Trophoblast cell (in vitro differentiated cells and primary cell): ENCODE results near the gene POLRMT.

Experiments used
- DNase-seq, 2 donors: peaks; one replicate each; pipeline ENCODE4 v3.0.0-alpha.2; 2016
- H2AFZ ChIP-seq: 2 replicates; pipeline ENCODE4 v1.6.1; 2013; ENCODE audit warnings: low read length, moderate library complexity, mild to moderate bottlenecking; ENCODE audit not compliant: insufficient read depth, poor library complexity
- H2AK5ac ChIP-seq: 2 replicates; pipeline ENCODE4 v1.6.1; 2013; ENCODE audit warnings: mild to moderate bottlenecking, low read length
- H2BK120ac ChIP-seq: 2 replicates; pipeline ENCODE4 v1.6.1; 2013; ENCODE audit warnings: low read length, mild to moderate bottlenecking, moderate library complexity; ENCODE audit not compliant: insufficient read depth, poor library complexity
- H2BK12ac ChIP-seq: 2 replicates; pipeline ENCODE4 v1.6.1; 2013; ENCODE audit warnings: mild to moderate bottlenecking, low read length, moderate library complexity
- H2BK5ac ChIP-seq: 2 replicates; pipeline ENCODE4 v1.6.1; 2013; ENCODE audit warnings: low read length, low read depth, moderate library complexity, mild to moderate bottlenecking; ENCODE audit not compliant: poor library complexity
- H3K14ac ChIP-seq: 2 replicates; pipeline ENCODE4 v1.6.1; 2013; ENCODE audit warnings: mild to moderate bottlenecking, low read length
- H3K18ac ChIP-seq: 2 replicates; pipeline ENCODE4 v1.6.1; 2013; ENCODE audit warnings: mild to moderate bottlenecking, low read length
- H3K23ac ChIP-seq: 2 replicates; pipeline ENCODE4 v1.6.1; 2013; ENCODE audit warnings: low read length
- H3K27ac ChIP-seq: 2 replicates; pipeline ENCODE4 v1.5.1; 2013; ENCODE audit warnings: low read depth, mild to moderate bottlenecking, inconsistent platforms, low read length, moderate library complexity
- H3K27me3 ChIP-seq: 2 replicates; pipeline ENCODE4 v1.6.1; 2013; ENCODE audit warnings: inconsistent platforms, mild to moderate bottlenecking, low read length, moderate library complexity; ENCODE audit not compliant: insufficient read depth
- H3K36me3 ChIP-seq, 2 experiments: 1 replicate in 1 of 2; 2 replicates in 1 of 2; pipeline ENCODE4 v1.6.1; 2013; ENCODE audit warnings: low read length in 2 of 2, mild to moderate bottlenecking in 2 of 2, moderate library complexity in 1 of 2; ENCODE audit not compliant: insufficient read depth in 2 of 2, control insufficient read depth in 1 of 2
- H3K4ac ChIP-seq: 2 replicates; pipeline ENCODE4 v1.6.1; 2013; ENCODE audit warnings: low read depth, mild to moderate bottlenecking, low read length, moderate library complexity
- H3K4me1 ChIP-seq, 2 experiments: 1 replicate in 1 of 2; 2 replicates in 1 of 2; pipeline ENCODE4 v1.6.1; 2013; ENCODE audit warnings: low read length in 2 of 2, mild to moderate bottlenecking in 2 of 2, moderate library complexity in 1 of 2; ENCODE audit not compliant: insufficient read depth in 2 of 2, control insufficient read depth in 1 of 2
- H3K4me2 ChIP-seq: 2 replicates; pipeline ENCODE4 v1.6.1; 2013; ENCODE audit warnings: inconsistent platforms, mild to moderate bottlenecking, low read length, moderate library complexity
- H3K4me3 ChIP-seq: 2 replicates; pipeline ENCODE4 v1.5.1; 2013; ENCODE audit warnings: mild to moderate bottlenecking, low read depth, low read length, inconsistent platforms
- H3K79me1 ChIP-seq: one replicate; pipeline ENCODE4 v1.6.1; 2013; ENCODE audit warnings: low read length
- H3K79me2 ChIP-seq: 2 replicates; pipeline ENCODE4 v1.6.1; 2013; ENCODE audit warnings: low read length, mild to moderate bottlenecking; ENCODE audit not compliant: control insufficient read depth, insufficient read depth, poor library complexity
- H3K9ac ChIP-seq: 2 replicates; pipeline ENCODE4 v1.6.1; 2013; ENCODE audit warnings: mild to moderate bottlenecking, low read length
- H3K9me3 ChIP-seq: 2 replicates; pipeline ENCODE4 v1.6.1; 2013; ENCODE audit warnings: low read depth, mild to moderate bottlenecking, control low read depth, inconsistent platforms, low read length; ENCODE audit not compliant: insufficient read depth
- H4K12ac ChIP-seq: 2 replicates; pipeline ENCODE4 v1.6.1; 2013; ENCODE audit warnings: low read depth, mild to moderate bottlenecking, low read length, moderate library complexity
- H4K8ac ChIP-seq: 2 replicates; pipeline ENCODE4 v1.6.1; 2013; ENCODE audit warnings: low read depth, mild to moderate bottlenecking, low read length, moderate library complexity
- H4K91ac ChIP-seq: one replicate; pipeline ENCODE4 v1.6.1; 2013; ENCODE audit warnings: low read depth, mild to moderate bottlenecking, low read length, moderate library complexity
- WGBS: extraction: QIAGEN DNeasy Blood & Tissue Kit; methylation state at CpG from one replicate; pipeline ENCODE4 v1.1.7; 2013; ENCODE audit warnings: missing lambda C conversion rate; ENCODE audit not compliant: insufficient read length, insufficient coverage; ENCODE audit errors: extremely low coverage; 5-methylcytosine and 5-hydroxymethylcytosine counted together

POLRMT gene

GRCh38 chr19:664913-665443 is 31.6 kb upstream of the POLRMT start:
- no peak overlapping the region for H3K18ac ChIP-seq
- H2BK5ac ChIP-seq: no peak overlapping the region
- no CpG with 5 or more reads among the region's 24 CpGs for WGBS

GRCh38 chr19:663682-664117 is 30.4 kb upstream of the POLRMT start:
- peak in 1 of 2 donors; percentile 65 for DNase-seq
- peak overlapping the region; percentile 63 for H3K4me3 ChIP-seq
- WGBS: no CpG with 5 or more reads among the region's 18 CpGs

More at GRCh38 chr19:664913-665443, 31.6 kb upstream of the POLRMT start:
- H2BK12ac ChIP-seq: no peak overlapping the region
- no peak overlapping the region for H3K9ac ChIP-seq
- no peak overlapping the region for H3K27ac ChIP-seq
- H3K27me3 ChIP-seq: no peaks in the 10 kb centered on the region
- H3K79me1 ChIP-seq: peaks cover 14% of the 10 kb centered on the region
- H3K23ac ChIP-seq: no peak overlapping the region
- H3K4me2 ChIP-seq: no peak overlapping the region
- no peak overlapping the region for H2BK120ac ChIP-seq
- H2AFZ ChIP-seq: peak overlapping the region; percentile 3
- H3K4me1 ChIP-seq: peaks cover 11 to 18% of the 10 kb centered on the region in 2 experiments
- H4K91ac ChIP-seq: no peak overlapping the region
- DNase-seq: peak; percentile 92 to 97
- H2AK5ac ChIP-seq: no peak overlapping the region
- H3K4me3 ChIP-seq: no peak overlapping the region
- peaks cover 32% of the 10 kb centered on the region for H3K79me2 ChIP-seq
- H3K36me3 ChIP-seq: peaks cover 0 to 9% of the 10 kb centered on the region in 2 experiments
- no peak overlapping the region for H4K12ac ChIP-seq
- H4K8ac ChIP-seq: no peak overlapping the region
- H3K14ac ChIP-seq: no peak overlapping the region
- peaks cover 9% of the 10 kb centered on the region for H3K9me3 ChIP-seq
- H3K4ac ChIP-seq: no peak overlapping the region

GRCh38 chr19:662962-663681 is 29.8 kb upstream of the POLRMT start, which contains the start of gene RNF126:
Gene RNF126 (minus strand): TSS chr19:663214. CDS start chr19:663121, 93 bp downstream.
- no CpG with 5 or more reads among the region's 97 CpGs for WGBS
- Histone ChIP-seq H3K36me3 (peaks cover 13 to 24% of the 10 kb centered on the region in 2 experiments), H3K4me1 (peaks cover 11 to 18% of the 10 kb centered on the region in 2 experiments), H3K4ac (peak within 1 kb of the TSS; percentile 99), H3K79me2 (peaks cover 47% of the 10 kb centered on the region), H3K4me2 (peak within 1 kb of the TSS; percentile 85), H3K14ac (peak within 1 kb of the TSS; percentile 95), H2BK5ac (peak within 1 kb of the TSS; percentile 70), H3K79me1 (peaks cover 14% of the 10 kb centered on the region), H3K18ac (peak within 1 kb of the TSS; percentile 87), H2AFZ (peak within 1 kb of the TSS; percentile 87), H3K4me3 (peak within 1 kb of the TSS; percentile 98), H2BK120ac (peak within 1 kb of the TSS; percentile 87), H3K23ac (no peak within 1 kb of the TSS), H3K9ac (peak within 1 kb of the TSS; percentile 99), H3K27me3 (no peaks in the 10 kb centered on the region), H2AK5ac (peak within 1 kb of the TSS; percentile 91), H4K91ac (peak within 1 kb of the TSS; percentile 89), H3K27ac (peak within 1 kb of the TSS; percentile 75), H3K9me3 (peaks cover 9% of the 10 kb centered on the region), H2BK12ac (peak within 1 kb of the TSS; percentile 41), H4K12ac (peak within 1 kb of the TSS; percentile 91), H4K8ac (peak within 1 kb of the TSS; percentile 91)
- peak; percentile 76 to 91 for DNase-seq

More at GRCh38 chr19:663682-664117, 30.4 kb upstream of the POLRMT start:
- Histone ChIP-seq H3K79me1 (peaks cover 14% of the 10 kb centered on the region), H3K4me2 (peak overlapping the region; percentile 85), H3K4me1 (peaks cover 11 to 18% of the 10 kb centered on the region in 2 experiments), H3K18ac (peak overlapping the region; percentile 70), H3K27me3 (no peaks in the 10 kb centered on the region), H2AFZ (peak overlapping the region; percentile 87), H4K8ac (peak overlapping the region; percentile 91), H4K12ac (peak overlapping the region; percentile 88), H3K9ac (peak overlapping the region; percentile 82), H3K27ac (peak overlapping the region; percentile 28), H2BK120ac (peak overlapping the region; percentile 65), H4K91ac (peak overlapping the region; percentile 89), H3K9me3 (peaks cover 9% of the 10 kb centered on the region), H3K4ac (peak overlapping the region; percentile 77), H3K14ac (peak overlapping the region; percentile 89), H3K79me2 (peaks cover 41% of the 10 kb centered on the region), H3K23ac (no peak overlapping the region), H3K36me3 (peaks cover 7 to 18% of the 10 kb centered on the region in 2 experiments), H2AK5ac (peak overlapping the region; percentile 16), H2BK5ac (peak overlapping the region; percentile 7), H2BK12ac (peak overlapping the region; percentile 41)

GRCh38 chr19:662207-662961 is 29.0 kb upstream of the POLRMT start:
- H3K79me2 ChIP-seq: peaks cover 54% of the 10 kb centered on the region
- H2BK12ac ChIP-seq: no peak overlapping the region
- peaks cover 11 to 18% of the 10 kb centered on the region in 2 experiments for H3K4me1 ChIP-seq
- peak overlapping the region; percentile 85 for H4K91ac ChIP-seq
- H4K8ac ChIP-seq: peak overlapping the region; percentile 88
- peak overlapping the region; percentile 98 for H3K4me3 ChIP-seq
- H3K36me3 ChIP-seq: peaks cover 21 to 29% of the 10 kb centered on the region in 2 experiments
- H2AFZ ChIP-seq: peak overlapping the region; percentile 73
- peak overlapping the region; percentile 95 for H3K14ac ChIP-seq
- H3K79me1 ChIP-seq: peaks cover 14% of the 10 kb centered on the region
- H3K9me3 ChIP-seq: peaks cover 7% of the 10 kb centered on the region
- peak overlapping the region; percentile 87 for H2BK120ac ChIP-seq
- peak in 1 of 2 donors; percentile 43 for DNase-seq
- peak overlapping the region; percentile 75 for H3K27ac ChIP-seq
- peak overlapping the region; percentile 85 for H3K4me2 ChIP-seq
- no peaks in the 10 kb centered on the region for H3K27me3 ChIP-seq
- H4K12ac ChIP-seq: peak overlapping the region; percentile 91
- H2AK5ac ChIP-seq: peak overlapping the region; percentile 91
- peak overlapping the region; percentile 70 for H2BK5ac ChIP-seq
- peak overlapping the region; percentile 99 for H3K9ac ChIP-seq
- no CpG with 5 or more reads among the region's 81 CpGs for WGBS
- H3K4ac ChIP-seq: peak overlapping the region; percentile 99
- H3K18ac ChIP-seq: peak overlapping the region; percentile 87
- H3K23ac ChIP-seq: no peak overlapping the region
